GM12801 (cell line): ENCODE data around the gene RPL36A.

Source experiments
- TF ChIP-seq, protein P1 (sequence below): IDR thresholded peaks from one replicate; pipeline ENCODE4 v1.5.1; 2011; ENCODE audit warnings: control low read depth; ENCODE audit not compliant: insufficient read length; ENCODE audit errors: extremely low read depth

Gene RPL36A

DNA sequence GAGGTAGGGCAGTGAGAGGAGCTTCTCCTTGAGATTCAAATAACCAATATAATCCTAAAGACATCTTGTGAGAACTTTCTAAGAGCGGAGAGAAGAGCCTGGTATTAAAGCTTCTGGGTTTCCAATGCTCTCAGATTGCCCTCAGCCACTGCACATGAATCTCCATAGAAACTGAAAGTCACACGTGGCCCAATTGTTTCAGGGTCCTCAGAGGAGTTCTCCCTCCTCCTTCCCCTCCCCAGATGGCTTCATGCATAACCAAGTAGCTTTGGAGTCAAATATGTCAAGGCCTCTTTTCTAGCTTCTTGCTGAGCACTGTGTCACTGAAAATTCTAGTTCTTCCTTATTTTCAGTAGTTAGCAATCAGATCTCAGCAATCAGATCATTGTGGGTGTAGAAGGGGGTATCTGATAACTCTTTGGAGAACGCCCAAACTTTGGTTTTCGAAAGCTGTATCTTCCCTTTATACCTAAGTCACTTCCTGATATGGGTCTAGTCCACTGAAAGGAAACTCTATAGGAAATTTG lies 7.1 kb upstream of the RPL36A start:
- TF ChIP-seq, protein P1, sequence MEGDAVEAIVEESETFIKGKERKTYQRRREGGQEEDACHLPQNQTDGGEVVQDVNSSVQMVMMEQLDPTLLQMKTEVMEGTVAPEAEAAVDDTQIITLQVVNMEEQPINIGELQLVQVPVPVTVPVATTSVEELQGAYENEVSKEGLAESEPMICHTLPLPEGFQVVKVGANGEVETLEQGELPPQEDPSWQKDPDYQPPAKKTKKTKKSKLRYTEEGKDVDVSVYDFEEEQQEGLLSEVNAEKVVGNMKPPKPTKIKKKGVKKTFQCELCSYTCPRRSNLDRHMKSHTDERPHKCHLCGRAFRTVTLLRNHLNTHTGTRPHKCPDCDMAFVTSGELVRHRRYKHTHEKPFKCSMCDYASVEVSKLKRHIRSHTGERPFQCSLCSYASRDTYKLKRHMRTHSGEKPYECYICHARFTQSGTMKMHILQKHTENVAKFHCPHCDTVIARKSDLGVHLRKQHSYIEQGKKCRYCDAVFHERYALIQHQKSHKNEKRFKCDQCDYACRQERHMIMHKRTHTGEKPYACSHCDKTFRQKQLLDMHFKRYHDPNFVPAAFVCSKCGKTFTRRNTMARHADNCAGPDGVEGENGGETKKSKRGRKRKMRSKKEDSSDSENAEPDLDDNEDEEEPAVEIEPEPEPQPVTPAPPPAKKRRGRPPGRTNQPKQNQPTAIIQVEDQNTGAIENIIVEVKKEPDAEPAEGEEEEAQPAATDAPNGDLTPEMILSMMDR: no peak

DNA sequence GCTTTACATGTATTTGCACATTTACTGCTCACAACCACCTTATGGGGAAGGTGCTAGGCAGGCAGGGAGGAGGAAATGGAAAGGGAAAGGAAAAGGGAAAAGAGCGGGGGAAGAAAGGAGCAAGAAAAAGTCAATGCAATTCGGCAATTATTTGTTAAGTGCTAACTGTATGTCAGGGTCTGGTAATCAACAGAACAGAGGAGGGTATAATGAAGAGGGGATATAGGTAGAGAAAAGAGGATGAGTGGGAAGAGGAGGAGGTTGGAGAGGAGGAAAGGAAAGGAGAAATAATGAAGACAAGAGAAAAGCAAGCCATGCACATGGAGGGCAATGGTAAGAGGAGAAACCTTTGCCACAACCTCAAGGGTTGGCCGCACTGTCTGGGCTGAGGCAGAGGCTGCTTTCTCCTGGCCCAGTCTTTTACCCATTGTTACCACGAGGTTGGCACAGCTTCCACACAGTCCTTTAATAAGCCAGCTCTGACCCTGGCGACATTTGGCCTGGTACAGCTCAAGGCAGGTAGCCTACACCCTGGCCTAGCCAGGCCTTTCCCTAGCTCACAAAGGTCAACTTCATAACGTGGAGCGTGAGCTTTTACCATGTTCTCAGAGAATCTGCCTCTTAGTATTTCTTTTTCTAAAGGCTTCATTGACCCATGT lies 5.7 kb upstream of the RPL36A start:
- TF ChIP-seq, protein P1: no peak

DNA sequence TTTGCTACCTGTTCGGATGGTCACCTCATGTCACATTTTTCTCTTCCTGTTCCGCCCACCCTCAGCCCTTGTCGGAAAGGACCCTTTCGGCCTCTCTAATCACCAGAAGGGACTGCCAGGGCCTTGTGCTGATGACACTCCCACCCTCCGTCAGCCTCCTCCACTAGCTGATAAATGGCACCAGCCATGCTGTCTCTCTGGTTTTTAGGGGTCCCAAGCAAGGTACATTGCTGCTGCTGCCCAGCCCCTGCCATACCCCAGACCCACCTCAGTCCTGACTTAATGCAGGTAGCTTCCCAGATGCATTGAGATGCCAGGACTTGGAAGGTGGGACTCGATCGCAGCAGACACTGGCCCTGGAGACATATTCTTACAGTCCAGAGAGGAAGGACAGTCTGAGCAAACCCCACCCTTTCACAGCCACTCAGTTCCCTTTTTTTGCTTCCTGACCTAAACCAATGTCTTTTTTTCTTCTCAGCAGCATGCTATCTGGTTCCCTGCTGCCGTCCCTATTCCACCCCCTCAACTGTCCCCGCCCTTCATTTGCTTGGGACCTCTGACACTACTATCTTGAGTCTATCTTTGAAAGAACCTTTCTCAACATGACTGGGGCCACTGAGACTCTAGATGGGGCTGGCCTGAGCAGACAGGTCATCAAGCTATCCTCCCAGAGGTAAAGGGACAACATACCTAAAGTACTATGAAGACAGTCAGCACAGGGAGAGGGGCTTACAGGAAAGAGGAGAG lies 4.8 kb upstream of the RPL36A start, which contains the start of gene BTK:
Gene BTK (minus strand): TSS at position 397 of the 747 bp plus-strand sequence. CDS start 10,907 bp downstream, outside the sequence.
- TF ChIP-seq, protein P1: no peak

DNA sequence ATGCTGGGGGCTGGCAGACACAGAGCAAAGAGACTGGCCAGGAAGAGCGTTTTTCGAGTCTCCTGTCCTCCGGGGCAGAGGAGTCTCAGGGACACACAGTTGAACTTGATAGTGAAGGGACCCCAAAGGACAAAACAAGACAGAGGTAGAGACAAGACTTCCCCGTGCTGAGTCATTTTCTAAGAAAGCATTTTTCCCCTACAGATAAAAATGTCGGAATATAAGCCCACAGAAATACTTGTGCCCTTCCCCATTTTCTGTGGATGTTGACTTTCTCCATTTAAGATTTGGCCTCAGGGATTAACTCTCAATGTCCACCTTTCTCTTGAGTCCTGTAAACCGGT lies 4.3 kb upstream of the RPL36A start:
- TF ChIP-seq, protein P1: no peak

DNA sequence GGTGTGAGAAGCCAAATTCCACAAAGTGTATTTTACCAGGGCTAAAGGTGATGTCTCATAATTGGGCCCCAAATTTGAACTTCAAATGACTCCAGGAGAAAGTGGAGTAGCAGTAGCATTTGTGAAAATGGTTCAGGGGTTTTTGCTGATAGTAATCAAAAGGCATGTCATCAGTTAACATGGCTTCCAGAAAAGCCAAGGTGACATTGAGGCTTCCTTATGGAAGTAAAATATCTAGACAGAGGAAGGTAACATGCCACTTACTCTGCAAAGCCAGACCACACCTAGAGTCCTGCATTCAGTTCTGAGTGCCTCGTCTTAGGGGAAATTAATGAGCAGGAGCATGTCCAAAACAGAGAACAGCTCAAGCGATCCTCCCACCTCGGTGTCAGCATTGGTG lies 2.2 kb upstream of the RPL36A start:
- TF ChIP-seq, protein P1: no peak

DNA sequence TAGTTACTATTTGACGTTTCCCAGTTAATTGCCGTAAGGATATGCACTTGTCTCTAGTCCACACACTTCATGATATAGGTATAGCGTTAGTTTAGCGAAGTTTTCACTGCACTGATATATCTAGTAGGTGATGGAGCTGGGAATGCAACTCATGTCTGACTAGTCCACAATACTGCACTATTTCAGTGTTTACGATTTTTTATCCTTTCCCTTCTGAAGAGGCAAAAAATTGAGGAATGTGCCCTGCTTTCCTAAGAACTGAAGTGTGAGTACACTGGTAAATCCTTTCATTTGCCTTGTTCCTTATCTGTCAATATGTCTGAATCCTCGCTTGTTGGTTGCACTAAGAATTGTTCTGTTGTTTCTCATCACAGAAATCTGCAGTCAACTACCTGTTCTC lies 1.0 kb downstream of the RPL36A start:
- TF ChIP-seq, protein P1: no peak

DNA sequence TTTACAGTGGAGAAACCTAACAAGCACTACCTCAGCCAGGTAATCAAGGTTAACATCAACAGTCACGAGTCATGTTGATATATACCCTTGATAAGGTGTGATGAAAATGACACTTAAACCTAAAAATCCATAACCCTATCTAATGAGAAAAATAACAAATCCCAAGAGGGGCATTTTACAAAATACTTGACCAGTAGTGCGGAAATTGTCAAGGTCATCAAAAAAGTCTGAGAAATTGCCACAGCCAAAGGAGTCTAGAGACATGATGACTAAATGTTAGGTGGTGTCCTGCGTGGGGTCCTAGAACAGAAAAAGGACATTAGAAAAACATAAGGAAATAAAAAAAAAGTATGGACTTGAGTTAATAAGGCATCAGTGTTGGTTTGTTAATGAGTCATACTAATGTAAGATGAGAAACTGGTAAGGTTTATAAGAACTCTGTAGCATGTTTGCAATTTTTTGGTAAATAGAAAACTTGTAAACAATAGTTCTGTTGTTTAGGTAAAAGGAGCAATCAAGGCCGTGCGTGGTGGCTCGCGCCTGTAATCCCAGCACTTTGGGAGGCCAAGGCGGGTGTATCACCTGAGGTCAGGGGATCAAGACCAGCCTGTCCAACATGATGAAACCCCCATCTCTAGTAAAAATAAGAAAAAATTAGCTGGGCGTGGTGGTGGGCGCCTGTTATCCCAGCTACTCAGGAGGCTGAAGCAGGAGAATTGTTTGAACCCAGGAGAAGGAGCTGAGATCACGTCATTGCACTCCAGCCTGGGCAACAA lies 2.9 kb downstream of the RPL36A start:
- TF ChIP-seq, protein P1: no peak
